DMS153 treated with DMSO at 0.1 percent for 48 hours (cell line): ENCODE data around the gene LEO1.
A peak's percentile ranks its signal among the peaks of the same experiment; 100 is the strongest.

Source experiments
- DNase-seq: peaks from one replicate; lab custom pipeline; 2025; ENCODE audit not compliant: unreplicated experiment; lab: John Stamatoyannopoulos, UW

LEO1 gene

GRCh38 chr15:51971375-51972133, at the start of gene LEO1:
Gene LEO1 (minus strand): TSS chr15:51971778. CDS start chr15:51971745, 33 bp downstream.
- peak; percentile 66 for DNase-seq

- DNase-seq = no peak
Observed at GRCh38 chr15:52021128-52021671, 49.6 kb upstream of the LEO1 start.

- DNase-seq = no peak
Observed at GRCh38 chr15:52020221-52021085, 48.9 kb upstream of the LEO1 start.

- no peak for DNase-seq
Observed at GRCh38 chr15:52019394-52020220, 48.0 kb upstream of the LEO1 start.

GRCh38 chr15:52018693-52019393, 47.3 kb upstream of the LEO1 start, which contains the start of gene MAPK6:
Gene MAPK6 (plus strand): TSS chr15:52019219. CDS start chr15:52046461, 27,242 bp downstream.
- DNase-seq = peak; percentile 19

GRCh38 chr15:52018244-52018643, 46.7 kb upstream of the LEO1 start:
- no peak for DNase-seq

- DNase-seq = no peak
Observed at GRCh38 chr15:52016316-52016715, 44.7 kb upstream of the LEO1 start.

GRCh38 chr15:52014616-52015015, 43.0 kb upstream of the LEO1 start:
- DNase-seq = no peak

- DNase-seq = no peak
Observed at GRCh38 chr15:52013151-52013791, 41.7 kb upstream of the LEO1 start.

- no peak for DNase-seq
Observed at GRCh38 chr15:52012210-52012609, 40.6 kb upstream of the LEO1 start.

- DNase-seq = peak; percentile 30
Observed at GRCh38 chr15:52011711-52012144, 40.1 kb upstream of the LEO1 start.

GRCh38 chr15:52010633-52011595, 39.3 kb upstream of the LEO1 start:
- DNase-seq = no peak

GRCh38 chr15:52008698-52009434, 37.3 kb upstream of the LEO1 start:
- peak; percentile 46 for DNase-seq

GRCh38 chr15:52008359-52008697, 36.8 kb upstream of the LEO1 start:
- no peak for DNase-seq

- no peak for DNase-seq
Observed at GRCh38 chr15:52006702-52007340, 35.2 kb upstream of the LEO1 start.

GRCh38 chr15:52005748-52006701, 34.4 kb upstream of the LEO1 start:
- DNase-seq = no peak
